Ishikawa (cell line): ENCODE results near the gene HTRA1.

Experiments
- CEBPB ChIP-seq: IDR thresholded peaks from 2 replicates; pipeline ENCODE4 v1.6.1; 2012
- CREB1 ChIP-seq: IDR thresholded peaks from 2 replicates; pipeline ENCODE4 v1.6.1; 2012; ENCODE audit warnings: low read depth
- EGR1 ChIP-seq: IDR thresholded peaks from 2 replicates; pipeline ENCODE4 v1.6.1; 2012
- EP300 ChIP-seq: IDR thresholded peaks from 2 replicates; pipeline ENCODE4 v1.6.1; 2012; ENCODE audit warnings: borderline replicate concordance
- FOXM1 ChIP-seq: IDR thresholded peaks from 2 replicates; pipeline ENCODE4 v1.6.1; 2012; ENCODE audit warnings: low read depth, borderline replicate concordance
- NFIC ChIP-seq: IDR thresholded peaks from 2 replicates; pipeline ENCODE4 v1.6.1; 2012
- RAD21 ChIP-seq: IDR thresholded peaks from 2 replicates; pipeline ENCODE4 v1.6.1; 2012; ENCODE audit warnings: low read depth
- TAF1 ChIP-seq: IDR thresholded peaks from 2 replicates; pipeline ENCODE4 v1.6.1; 2012; ENCODE audit warnings: low read depth, mild to moderate bottlenecking
- TCF12 ChIP-seq: IDR thresholded peaks from 2 replicates; pipeline ENCODE4 v1.6.1; 2012; ENCODE audit warnings: low read depth
- TEAD4 ChIP-seq: IDR thresholded peaks from 2 replicates; pipeline ENCODE4 v1.6.1; 2012
- USF1 ChIP-seq: IDR thresholded peaks from 2 replicates; pipeline ENCODE4 v1.6.1; 2012
- YY1 ChIP-seq: IDR thresholded peaks from 2 replicates; pipeline ENCODE4 v1.6.1; 2012; ENCODE audit warnings: low read depth
- ZBTB7A ChIP-seq: IDR thresholded peaks from 2 replicates; pipeline ENCODE4 v1.6.1; 2012; ENCODE audit warnings: low read depth
- TF ChIP-seq, protein P1 (sequence below): IDR thresholded peaks from 2 replicates; pipeline ENCODE4 v1.6.1; 2012; ENCODE audit warnings: low read depth, mild to moderate bottlenecking
- TF ChIP-seq, protein P2 (sequence below): IDR thresholded peaks from 2 replicates; pipeline ENCODE4 v1.6.1; 2012

Gene HTRA1

DNA sequence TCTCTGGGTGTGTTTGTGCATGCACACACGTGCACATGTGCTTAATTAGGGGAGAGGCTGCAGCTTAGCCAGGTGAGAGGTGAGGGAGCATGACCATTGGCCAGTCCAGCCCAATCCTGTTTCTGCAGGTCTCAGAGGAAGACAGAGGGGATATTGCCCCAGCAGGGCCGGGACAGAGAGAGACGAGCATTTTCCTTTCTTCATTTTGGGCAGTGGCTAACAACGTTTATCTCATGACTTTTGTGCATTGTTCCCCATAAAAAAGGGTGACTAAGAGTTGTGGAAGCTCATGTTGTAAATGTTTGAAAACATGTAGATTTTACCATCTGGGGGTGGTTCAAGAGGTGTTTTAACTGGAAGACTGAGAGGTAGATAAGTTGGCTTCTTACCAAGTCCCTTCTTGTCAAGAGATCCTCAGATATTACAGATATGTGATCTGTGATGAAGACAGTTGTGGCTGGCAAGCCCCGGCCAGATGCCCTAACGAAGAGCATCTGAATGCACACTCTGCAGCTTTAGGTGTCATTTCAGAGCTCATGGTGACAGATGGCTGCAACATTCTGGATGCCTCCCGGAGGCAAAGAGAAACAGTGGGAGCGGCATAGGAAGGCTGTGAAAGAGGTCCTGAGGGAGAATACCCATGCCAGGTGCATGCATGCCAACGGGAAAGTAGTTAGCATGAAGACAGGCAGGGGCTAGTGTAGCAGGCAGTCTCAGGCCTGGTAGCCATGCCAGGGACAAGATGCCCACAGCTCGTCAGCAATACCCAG is 82.5 kb downstream of the HTRA1 start:
- TF ChIP-seq USF1 (no peak), RAD21 (no peak), TEAD4 (no peak)

GRCh38 chr10:122544493-122544892 is 83.1 kb downstream of the HTRA1 start:
- TF ChIP-seq EP300, result no peak
- TF ChIP-seq FOXM1, result no peak
- TF ChIP-seq YY1, result no peak

DNA sequence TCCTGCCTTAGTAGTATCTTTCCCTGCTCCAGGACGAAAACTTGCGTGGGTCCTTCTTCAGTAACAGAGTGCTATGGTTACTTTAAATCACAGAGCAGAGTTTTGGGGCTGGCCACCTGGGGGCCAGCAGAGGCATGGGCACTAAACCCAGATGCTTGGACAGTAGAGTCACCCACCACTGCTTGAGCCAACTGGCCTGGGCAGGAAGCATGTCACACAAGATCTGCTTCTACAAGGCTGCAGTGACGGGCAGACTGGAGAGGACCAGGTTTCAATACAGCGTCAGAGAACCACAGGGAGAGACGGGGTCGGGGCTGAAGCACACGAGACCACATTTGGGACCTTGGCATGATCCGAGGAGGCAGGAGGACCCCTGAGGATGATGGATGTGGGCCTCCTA is 84.9 kb downstream of the HTRA1 start:
- TF ChIP-seq YY1, result no peak
- no peak for TF ChIP-seq TAF1
- no peak for TF ChIP-seq TEAD4
- TF ChIP-seq EGR1, result no peak
- TF ChIP-seq RAD21, result no peak

- no peak for TF ChIP-seq EGR1
- TF ChIP-seq ZBTB7A, result no peak
- TF ChIP-seq TEAD4, result no peak
- TF ChIP-seq, protein P1, sequence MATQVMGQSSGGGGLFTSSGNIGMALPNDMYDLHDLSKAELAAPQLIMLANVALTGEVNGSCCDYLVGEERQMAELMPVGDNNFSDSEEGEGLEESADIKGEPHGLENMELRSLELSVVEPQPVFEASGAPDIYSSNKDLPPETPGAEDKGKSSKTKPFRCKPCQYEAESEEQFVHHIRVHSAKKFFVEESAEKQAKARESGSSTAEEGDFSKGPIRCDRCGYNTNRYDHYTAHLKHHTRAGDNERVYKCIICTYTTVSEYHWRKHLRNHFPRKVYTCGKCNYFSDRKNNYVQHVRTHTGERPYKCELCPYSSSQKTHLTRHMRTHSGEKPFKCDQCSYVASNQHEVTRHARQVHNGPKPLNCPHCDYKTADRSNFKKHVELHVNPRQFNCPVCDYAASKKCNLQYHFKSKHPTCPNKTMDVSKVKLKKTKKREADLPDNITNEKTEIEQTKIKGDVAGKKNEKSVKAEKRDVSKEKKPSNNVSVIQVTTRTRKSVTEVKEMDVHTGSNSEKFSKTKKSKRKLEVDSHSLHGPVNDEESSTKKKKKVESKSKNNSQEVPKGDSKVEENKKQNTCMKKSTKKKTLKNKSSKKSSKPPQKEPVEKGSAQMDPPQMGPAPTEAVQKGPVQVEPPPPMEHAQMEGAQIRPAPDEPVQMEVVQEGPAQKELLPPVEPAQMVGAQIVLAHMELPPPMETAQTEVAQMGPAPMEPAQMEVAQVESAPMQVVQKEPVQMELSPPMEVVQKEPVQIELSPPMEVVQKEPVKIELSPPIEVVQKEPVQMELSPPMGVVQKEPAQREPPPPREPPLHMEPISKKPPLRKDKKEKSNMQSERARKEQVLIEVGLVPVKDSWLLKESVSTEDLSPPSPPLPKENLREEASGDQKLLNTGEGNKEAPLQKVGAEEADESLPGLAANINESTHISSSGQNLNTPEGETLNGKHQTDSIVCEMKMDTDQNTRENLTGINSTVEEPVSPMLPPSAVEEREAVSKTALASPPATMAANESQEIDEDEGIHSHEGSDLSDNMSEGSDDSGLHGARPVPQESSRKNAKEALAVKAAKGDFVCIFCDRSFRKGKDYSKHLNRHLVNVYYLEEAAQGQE, result no peak
- no peak for TF ChIP-seq EP300
- no peak for TF ChIP-seq TAF1
- TF ChIP-seq FOXM1, result no peak
- no peak for TF ChIP-seq TCF12
- TF ChIP-seq RAD21, result no peak
- TF ChIP-seq, protein P2, sequence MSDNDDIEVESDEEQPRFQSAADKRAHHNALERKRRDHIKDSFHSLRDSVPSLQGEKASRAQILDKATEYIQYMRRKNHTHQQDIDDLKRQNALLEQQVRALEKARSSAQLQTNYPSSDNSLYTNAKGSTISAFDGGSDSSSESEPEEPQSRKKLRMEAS, result no peak
- no peak for TF ChIP-seq NFIC
- TF ChIP-seq CREB1, result no peak
- TF ChIP-seq USF1, result no peak
- no peak for TF ChIP-seq CEBPB
- no peak for TF ChIP-seq YY1
These were observed 87.2 kb downstream of the HTRA1 start for GRCh38 chr10:122548407-122549085.

GRCh38 chr10:122549636-122550035 is 88.3 kb downstream of the HTRA1 start:
- no peak for TF ChIP-seq TCF12
- TF ChIP-seq USF1, result no peak
- no peak for TF ChIP-seq CREB1
- no peak for TF ChIP-seq YY1
- TF ChIP-seq EGR1, result no peak
- no peak for TF ChIP-seq NFIC
- no peak for TF ChIP-seq EP300
- TF ChIP-seq TEAD4, result no peak
- TF ChIP-seq, protein P2, result no peak
- TF ChIP-seq, protein P1, result no peak
- TF ChIP-seq FOXM1, result no peak
- no peak for TF ChIP-seq CEBPB
- TF ChIP-seq TAF1, result no peak
- TF ChIP-seq RAD21, result no peak
- TF ChIP-seq ZBTB7A, result no peak

DNA sequence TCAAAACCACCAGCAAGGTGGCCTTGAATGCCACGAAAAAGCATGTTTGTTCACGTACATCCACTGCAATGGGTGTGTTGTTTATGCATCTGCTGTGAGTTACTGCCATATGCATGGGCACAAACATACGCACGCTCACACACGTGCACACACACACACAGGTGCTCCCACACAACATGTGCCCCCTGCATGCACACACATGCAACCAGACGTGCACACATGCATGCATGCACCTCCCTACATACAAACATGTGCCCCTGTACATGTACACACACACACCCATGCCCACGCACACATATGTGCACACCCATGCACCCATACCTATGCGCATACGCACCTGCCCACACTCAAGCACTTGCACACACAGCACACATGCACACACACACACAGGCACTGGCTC is 89.1 kb downstream of the HTRA1 start:
- no peak for TF ChIP-seq EP300
- TF ChIP-seq NFIC, result no peak
